WI38 (cell line): Measurements from ENCODE around the gene F7.
"Not testable (repeated sequence)": the region's sequence is repeated elsewhere in the genome, so short reads cannot be mapped to it uniquely, and the experiment has no call there.

Source experiments
- H3K4me3 ChIP-seq: 2 replicates; pipeline ENCODE4 v1.5.1; 2011; ENCODE audit warnings: low read depth, mild to moderate bottlenecking, control low read depth, low read length
- CTCF ChIP-seq: IDR thresholded peaks from 2 replicates; pipeline ENCODE4 v1.5.1; 2012; ENCODE audit warnings: low read depth, mild to moderate bottlenecking, control low read depth, low read length

The F7 gene

GRCh38 chr13:113105032-113105920 is at the start of gene F7:
Gene F7, plus strand, starts transcription at chr13:113105791. Its CDS starts 51 bp downstream, at chr13:113105842.
- no peak for TF ChIP-seq CTCF
- H3K4me3 ChIP-seq: no peak within 1 kb of the TSS

GRCh38 chr13:113057084-113057483 is 48.5 kb upstream of the F7 start:
- no peak overlapping the region for H3K4me3 ChIP-seq
- no peak for TF ChIP-seq CTCF

GRCh38 chr13:113057559-113057958 is 48.0 kb upstream of the F7 start:
- not testable (repeated sequence) for H3K4me3 ChIP-seq

- TF ChIP-seq CTCF: no peak
- H3K4me3 ChIP-seq: no peak overlapping the region
These were observed 47.2 kb upstream of the F7 start for GRCh38 chr13:113058129-113058987.

GRCh38 chr13:113058988-113059850 is 46.4 kb upstream of the F7 start:
- no peak overlapping the region for H3K4me3 ChIP-seq
- TF ChIP-seq CTCF: no peak

- no peak overlapping the region for H3K4me3 ChIP-seq
- no peak for TF ChIP-seq CTCF
These were observed 45.7 kb upstream of the F7 start for GRCh38 chr13:113059891-113060290.

GRCh38 chr13:113060557-113061270 is 44.9 kb upstream of the F7 start:
- H3K4me3 ChIP-seq: no peak overlapping the region
- no peak for TF ChIP-seq CTCF
